Measurements from ENCODE around the gene MRPL28.

- no peak for TF ChIP-seq CTCF (IDR thresholded peaks at IDR 0.05; ENCODE audit: poor library complexity)
- TF ChIP-seq EZH2 (IDR thresholded peaks at IDR 0.05; ENCODE audit: borderline replicate concordance): no peak
- no peak for TF ChIP-seq EZH2phosphoT487 (IDR thresholded peaks at IDR 0.05; ENCODE audit: low read depth, severe bottlenecking, unreplicated experiment)
Observed at GRCh38 chr16:411576-412265, 41.4 kb upstream of the MRPL28 start.

All from hepatocyte (in vitro differentiated cells).